Measurements from ENCODE around the gene HMCN1.

DNA sequence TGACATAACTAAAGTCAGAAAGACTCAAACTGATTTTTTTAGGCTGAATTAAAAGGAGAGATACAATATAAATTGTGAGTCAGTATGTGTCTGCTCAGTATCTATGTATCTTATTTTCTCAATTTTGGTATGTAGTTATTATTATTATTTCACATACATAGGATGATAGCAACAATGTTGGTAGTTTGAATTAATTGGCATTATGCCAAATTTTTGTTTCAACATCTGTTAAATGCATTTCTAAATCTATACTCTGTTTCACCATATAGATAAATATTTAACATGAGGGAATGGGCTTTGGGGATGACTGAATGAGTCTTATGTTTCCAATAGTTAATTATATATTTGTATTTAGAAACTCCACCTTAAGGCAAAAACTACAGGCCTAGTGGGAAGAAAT, 12.6 kb upstream of the HMCN1 start:
- TF ChIP-seq BHLHE40 (IDR thresholded peaks at IDR 0.05; ENCODE audit: borderline replicate concordance) (no peak), FOXA1 (IDR thresholded peaks at IDR 0.05) (no peak), LEF1 (IDR thresholded peaks at IDR 0.05; ENCODE audit: borderline replicate concordance) (no peak)
